Lower leg skin (tissue), 4 donors: ENCODE measurements around the gene NRXN3. TPM values are rescaled to one million over a fixed set of nuclear protein-coding genes. Genes with fewer than 3 reads are reported as not detected.

Experiments used
- DNase-seq, 2 donors: peaks; one replicate each; pipeline ENCODE4 v3.0.0-alpha.2; 2019; ENCODE audit warnings: low spot score in 2 of 2
- H3K4me3 ChIP-seq: fragments of 200-600 bp; sonication (generic); 2 replicates; pipeline ENCODE4 v1.5.1; 2017; ENCODE audit warnings: mild to moderate bottlenecking, low read depth; ENCODE audit not compliant: poor library complexity, severe bottlenecking
- CTCF ChIP-seq, 3 donors: fragments of 450-650 bp; IDR thresholded peaks; one replicate each; pipeline ENCODE4 v1.5.1; 2016; ENCODE audit warnings: antibody characterized with exemption in 3 of 3, mild to moderate bottlenecking in 3 of 3, moderate library complexity in 2 of 3
- POLR2A ChIP-seq, 2 donors: fragments of 450-650 bp; IDR thresholded peaks; one replicate each; pipeline ENCODE4 v1.6.1; 2016 to 2017; ENCODE audit warnings: antibody characterized with exemption in 2 of 2, mild to moderate bottlenecking in 1 of 2, moderate library complexity in 1 of 2
- WGBS, 2 donors: methylation state at CpG; one replicate each; pipeline ENCODE4 v1.1.5; 2018; 5-methylcytosine and 5-hydroxymethylcytosine counted together
- intact Hi-C: fragments of 100-400 bp; cut with DNase I; formaldehyde crosslinking; loops from one replicate; pipeline ENCODE4 v1.15.0; 2023; ENCODE audit warnings: low total_unique reads
- total RNA-seq, 4 donors: library from RNA; depleted of rRNA; stranded (reverse); fragments of >200 nt; gene quantifications; one replicate each; pipeline ENCODE4 v1.1.0, GENCODE V29; 2016

Gene NRXN3
- total RNA-seq, 4 donors from 2014 or later: 0.61 to 2.4 (median 1.7) TPM

GRCh38 chr14:79136071-79137044, 966.2 kb downstream of the NRXN3 start:
- DNase-seq: no peak
- TF ChIP-seq CTCF (IDR thresholded peaks at IDR 0.05): no peak
- no peak for TF ChIP-seq POLR2A (IDR thresholded peaks at IDR 0.05)
- no peak overlapping the region for H3K4me3 ChIP-seq
- intact Hi-C loops: no loop called here
- WGBS, 2 donors: 57 to 66% methylated on average over 7 of the region's 7 CpGs

GRCh38 chr14:79137045-79137430, 966.9 kb downstream of the NRXN3 start:
- H3K4me3 ChIP-seq: no peak overlapping the region
- intact Hi-C loops: no loop called here
- 74 to 77% methylated on average over 2 of the region's 2 CpGs for WGBS, 2 donors
- TF ChIP-seq POLR2A (IDR thresholded peaks at IDR 0.05) (no peak), CTCF (IDR thresholded peaks at IDR 0.05) (no peak)
- no peak for DNase-seq

GRCh38 chr14:79137836-79138235, 967.7 kb downstream of the NRXN3 start:
- no peak overlapping the region for H3K4me3 ChIP-seq
- no peak for DNase-seq
- intact Hi-C loops: no loop called here
- 67 to 72% methylated on average over 3 of the region's 3 CpGs for WGBS, 2 donors
- no peak for TF ChIP-seq POLR2A (IDR thresholded peaks at IDR 0.05)
- TF ChIP-seq CTCF (IDR thresholded peaks at IDR 0.05): no peak

- TF ChIP-seq POLR2A (IDR thresholded peaks at IDR 0.05) (no peak), CTCF (IDR thresholded peaks at IDR 0.05) (no peak)
- H3K4me3 ChIP-seq: no peak overlapping the region
- WGBS, 2 donors: 59 to 78% methylated on average over 3 of the region's 3 CpGs
- intact Hi-C loops: no loop called here
- no peak for DNase-seq
These were observed 974.7 kb downstream of the NRXN3 start for GRCh38 chr14:79144896-79145295.

GRCh38 chr14:79150226-79150625, 980.1 kb downstream of the NRXN3 start:
- H3K4me3 ChIP-seq: no peak overlapping the region
- TF ChIP-seq CTCF (IDR thresholded peaks at IDR 0.05): no peak
- TF ChIP-seq POLR2A (IDR thresholded peaks at IDR 0.05): no peak
- no peak for DNase-seq
- WGBS, 2 donors: 68 to 74% methylated on average over 1 of the region's 1 CpG
- intact Hi-C loops: no loop called here
